Right renal cortex interstitium (tissue), 3 donors: Measurements from ENCODE around the gene SPNS2. TPM values are rescaled to one million over a fixed set of nuclear protein-coding genes. Genes with fewer than 3 reads are reported as not detected.

Source experiments
- DNase-seq, 3 donors: peaks; one replicate each; pipeline ENCODE4 v3.0.0-alpha.2; 2013; ENCODE audit warnings: low read depth in 3 of 3, low spot score in 2 of 3
- polyA plus RNA-seq, 3 donors: library from polyadenylated mRNA; unstranded; fragments of 120-200 nt; gene quantifications; one replicate each; pipeline ENCODE4 v1.2.1, GENCODE V29; 2013; ENCODE audit not compliant: insufficient read length in 3 of 3

SPNS2 gene, protein sequence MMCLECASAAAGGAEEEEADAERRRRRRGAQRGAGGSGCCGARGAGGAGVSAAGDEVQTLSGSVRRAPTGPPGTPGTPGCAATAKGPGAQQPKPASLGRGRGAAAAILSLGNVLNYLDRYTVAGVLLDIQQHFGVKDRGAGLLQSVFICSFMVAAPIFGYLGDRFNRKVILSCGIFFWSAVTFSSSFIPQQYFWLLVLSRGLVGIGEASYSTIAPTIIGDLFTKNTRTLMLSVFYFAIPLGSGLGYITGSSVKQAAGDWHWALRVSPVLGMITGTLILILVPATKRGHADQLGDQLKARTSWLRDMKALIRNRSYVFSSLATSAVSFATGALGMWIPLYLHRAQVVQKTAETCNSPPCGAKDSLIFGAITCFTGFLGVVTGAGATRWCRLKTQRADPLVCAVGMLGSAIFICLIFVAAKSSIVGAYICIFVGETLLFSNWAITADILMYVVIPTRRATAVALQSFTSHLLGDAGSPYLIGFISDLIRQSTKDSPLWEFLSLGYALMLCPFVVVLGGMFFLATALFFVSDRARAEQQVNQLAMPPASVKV
- polyA plus RNA-seq, result 10 to 100 TPM; 30.9 to 41.5 (median 37.0) TPM

DNA sequence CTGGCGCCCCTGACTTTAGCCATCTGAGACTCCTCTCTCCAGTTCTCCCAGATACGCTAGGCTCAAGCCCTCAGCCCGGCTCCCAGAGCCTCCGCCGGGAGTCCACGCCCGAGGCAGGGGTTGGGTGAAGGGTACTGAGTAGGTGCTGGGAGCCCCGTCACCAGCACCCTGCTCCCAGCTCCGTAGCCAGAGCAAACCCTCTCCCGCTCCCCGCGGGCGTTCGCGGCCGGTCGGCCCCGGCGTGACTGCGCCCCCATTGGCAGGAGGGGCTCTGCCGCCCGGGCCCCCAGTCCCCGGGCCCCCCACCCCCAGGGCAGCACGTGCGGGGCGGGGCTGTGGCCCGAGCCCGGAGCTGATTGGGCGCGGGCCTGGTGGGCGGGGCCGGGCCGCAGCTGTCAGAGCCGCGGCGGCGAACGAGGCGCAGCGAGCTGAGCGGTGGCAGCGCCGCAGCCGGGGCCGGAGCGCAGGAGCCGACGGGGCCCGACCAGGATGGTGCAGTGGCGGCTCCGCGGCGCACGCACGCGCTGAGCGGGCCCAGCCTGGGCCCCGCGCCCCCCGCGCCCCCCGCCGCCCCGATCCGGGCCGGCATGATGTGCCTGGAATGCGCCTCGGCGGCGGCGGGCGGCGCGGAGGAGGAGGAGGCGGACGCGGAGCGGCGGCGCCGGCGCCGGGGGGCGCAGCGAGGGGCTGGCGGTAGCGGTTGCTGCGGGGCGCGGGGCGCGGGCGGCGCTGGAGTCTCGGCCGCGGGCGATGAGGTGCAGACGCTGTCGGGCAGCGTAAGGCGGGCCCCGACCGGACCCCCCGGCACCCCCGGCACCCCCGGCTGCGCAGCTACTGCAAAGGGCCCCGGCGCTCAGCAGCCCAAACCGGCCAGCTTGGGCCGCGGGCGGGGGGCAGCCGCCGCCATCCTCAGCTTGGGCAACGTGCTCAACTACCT, at the start of gene SPNS2:
Gene SPNS2 (plus strand): TSS at position 421 of the 937 bp plus-strand sequence. CDS start 167 bp downstream, at position 588.
- no peak for DNase-seq

DNA sequence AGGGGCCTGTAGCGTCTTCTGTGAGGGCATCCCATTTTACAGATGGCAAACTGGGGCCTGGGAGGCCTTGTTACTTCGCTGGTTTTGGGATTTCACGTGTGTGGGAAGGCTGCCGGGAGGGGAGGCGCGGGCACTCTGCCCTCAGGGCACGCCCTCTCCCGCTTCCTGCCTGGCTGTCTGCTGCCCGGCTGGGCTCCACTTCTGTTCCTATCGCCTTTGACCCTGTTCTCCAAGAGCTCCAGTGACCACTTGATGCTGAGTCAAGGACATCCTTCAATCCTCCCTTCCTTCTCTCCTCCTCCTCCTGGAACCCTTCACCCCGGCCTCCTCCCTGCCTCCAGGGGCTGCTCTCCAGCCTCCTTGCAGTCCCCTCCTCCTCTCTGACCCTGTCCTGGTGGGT, 48.9 kb upstream of the SPNS2 start:
- DNase-seq, result no peak

DNA sequence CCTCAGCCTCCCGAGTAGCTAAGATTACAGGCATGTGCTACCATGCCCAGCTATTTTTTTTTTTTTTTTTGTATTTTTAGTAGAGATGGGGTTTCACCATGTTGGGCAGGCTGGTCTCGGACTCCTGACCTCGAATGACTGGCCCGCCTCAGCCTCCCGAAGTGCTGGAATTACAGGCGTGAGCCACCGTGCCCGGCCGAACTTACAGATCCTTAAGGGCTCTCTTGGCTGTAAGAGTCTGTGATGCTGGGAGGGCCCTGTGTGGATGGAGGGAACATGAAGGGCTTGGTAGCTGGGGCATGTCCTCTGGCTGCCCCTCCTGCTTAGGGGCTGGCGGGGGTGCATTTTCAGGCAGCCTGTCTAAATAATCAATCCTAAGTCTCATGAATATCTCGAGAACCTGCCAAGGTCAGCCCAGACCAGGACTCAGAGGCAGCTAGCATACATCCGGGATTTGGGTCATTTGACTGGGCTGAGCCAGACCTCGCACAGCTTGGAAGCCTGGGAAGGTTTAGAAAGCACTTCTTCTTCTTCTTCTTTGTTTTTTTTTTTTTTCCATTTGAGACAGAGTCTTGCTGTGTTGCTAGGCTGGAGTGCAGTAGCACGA, 47.9 kb upstream of the SPNS2 start:
- no peak for DNase-seq

DNA sequence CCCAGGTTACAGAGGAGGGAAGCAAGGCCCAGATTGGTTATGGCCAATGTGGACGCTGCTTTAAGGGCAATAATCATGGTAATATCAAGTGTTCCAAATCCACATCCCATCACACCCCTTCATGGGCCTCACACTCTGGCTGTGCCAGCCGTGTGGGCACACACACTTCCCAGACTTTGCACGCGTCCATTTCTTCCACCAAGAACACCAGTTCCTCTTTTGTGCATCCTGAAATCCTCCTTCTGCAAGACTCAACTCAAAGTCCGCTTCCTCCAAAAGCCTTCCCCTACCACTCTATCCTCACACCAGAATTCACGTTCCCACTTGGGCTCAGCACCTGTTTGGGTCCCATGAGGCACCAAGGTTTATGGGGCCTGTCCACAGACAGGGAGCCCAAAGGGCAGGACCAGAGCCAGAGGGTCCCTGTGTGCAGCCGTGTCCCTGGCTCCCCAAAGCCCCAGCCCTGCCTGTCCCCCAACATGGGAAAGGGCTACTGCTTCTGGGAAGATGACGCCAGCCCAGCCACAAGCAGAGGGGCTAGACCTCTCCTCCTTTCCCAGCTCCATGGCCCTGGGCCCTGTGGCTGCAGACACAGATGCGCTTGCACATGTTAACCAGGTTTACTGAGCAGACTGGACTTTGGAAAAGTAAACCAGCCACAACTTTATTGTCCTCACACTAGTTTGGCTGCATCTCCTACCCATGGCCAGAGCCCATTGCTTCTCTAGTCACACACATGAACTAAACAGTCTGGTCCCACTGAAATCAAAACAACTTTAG, 44.7 kb upstream of the SPNS2 start:
- DNase-seq, result no peak

DNA sequence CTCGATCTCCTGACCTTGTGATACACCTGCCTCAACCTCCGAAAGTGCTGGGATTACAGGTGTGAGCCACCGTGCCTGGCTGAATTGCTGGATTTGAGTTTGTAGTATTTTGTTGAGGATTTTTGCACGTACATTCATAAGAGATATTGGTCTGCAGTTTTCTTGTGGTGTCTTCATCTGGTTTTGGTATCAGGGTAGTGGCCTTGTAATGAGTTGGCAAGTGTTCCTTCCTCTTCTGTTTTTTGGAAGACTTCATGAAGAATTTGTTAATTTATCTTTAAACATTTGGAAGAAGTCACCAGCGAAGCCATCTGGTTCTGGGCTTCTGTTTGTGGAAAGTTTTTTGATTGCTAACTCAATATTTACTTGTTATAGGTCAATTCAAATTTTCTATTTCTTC, 38.0 kb upstream of the SPNS2 start:
- no peak for DNase-seq

DNA sequence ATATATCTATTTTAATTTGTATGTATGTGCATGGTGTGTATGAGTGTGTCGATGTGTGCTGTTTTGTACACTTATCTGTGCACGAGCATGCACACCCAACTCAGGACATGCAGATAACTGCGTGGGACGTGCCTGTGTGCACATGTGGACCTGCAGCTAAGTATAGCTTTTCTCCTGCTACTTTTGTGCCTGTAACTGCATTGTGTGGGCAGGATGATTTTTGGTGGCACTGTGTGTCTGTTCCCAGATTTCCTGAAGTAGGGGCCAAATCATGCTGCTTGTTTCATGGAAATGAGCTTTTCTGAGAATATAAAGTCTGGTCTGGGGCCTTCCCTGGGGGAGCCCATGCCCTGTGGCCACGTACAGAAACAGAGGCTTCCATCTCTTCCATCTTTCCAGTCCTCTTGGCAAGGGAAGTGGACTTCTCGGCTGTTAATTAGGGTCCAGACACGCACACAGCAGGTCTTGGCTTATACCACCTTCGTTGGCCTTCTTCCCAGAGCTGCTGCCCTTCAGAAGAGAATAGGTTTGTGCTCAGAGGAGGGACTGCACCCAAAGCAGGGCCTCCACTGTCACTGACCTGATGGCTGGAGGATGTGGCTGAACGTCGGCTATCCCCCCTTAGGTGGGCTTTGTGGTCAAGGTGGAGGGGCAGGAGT, 34.7 kb upstream of the SPNS2 start:
- no peak for DNase-seq

DNA sequence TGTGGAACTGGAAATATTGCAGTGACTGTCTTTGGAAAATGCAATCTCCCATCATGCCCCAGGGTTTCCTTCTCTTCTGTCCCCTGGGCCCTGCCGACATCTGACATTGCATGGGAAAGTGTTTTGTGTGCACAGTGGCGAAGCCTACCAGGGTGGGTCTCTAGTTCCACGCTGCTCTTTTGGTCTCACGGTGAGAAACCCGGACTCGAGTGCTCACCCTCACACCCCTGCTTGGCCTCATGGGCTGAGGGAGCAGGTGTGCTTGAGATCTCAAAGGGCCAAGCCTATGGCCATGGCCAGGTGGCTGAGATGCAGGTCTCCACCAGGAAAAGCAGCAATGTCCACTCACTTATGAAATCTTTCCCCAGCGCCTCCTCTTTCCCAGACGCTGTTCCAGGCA, 32.9 kb upstream of the SPNS2 start:
- no peak for DNase-seq

DNA sequence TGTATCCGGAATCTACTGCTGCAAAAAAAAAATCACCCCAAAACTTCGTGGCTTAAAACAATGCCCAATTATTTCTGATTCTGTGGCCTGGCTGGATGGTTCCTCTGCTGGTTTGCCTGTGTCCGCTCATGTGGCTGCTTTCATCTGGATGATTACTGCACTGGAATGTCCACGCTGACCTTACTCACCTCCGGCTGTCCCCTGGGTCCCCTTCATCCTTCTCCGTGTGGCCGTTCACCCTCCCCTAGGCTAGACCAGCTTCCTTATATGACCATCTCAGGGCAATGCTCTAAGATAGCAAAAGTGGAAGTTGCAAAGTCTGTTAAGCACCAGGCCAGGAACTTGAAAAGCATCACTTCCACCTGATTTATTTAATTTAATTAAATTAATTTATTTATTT, 31.4 kb upstream of the SPNS2 start:
- no peak for DNase-seq

DNA sequence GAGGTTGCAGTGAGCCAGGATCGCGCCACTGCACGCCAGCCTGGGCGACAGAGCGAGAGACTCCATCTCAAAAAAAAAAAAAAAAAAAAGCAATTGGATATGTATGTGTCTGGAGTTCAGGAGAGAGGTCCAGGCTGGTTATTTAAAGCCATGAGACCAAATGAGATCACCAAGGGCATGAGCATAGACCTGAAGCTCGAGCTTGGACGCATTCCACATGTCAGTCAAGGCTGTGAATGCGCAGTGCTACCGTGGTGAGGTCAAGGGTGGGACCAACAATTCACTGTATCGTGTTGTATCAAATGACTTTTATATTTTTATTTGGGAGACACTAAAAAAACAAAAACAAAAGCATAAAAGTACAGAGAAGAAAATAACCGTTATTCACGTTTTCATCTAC, 29.1 kb upstream of the SPNS2 start:
- DNase-seq, result no peak

DNA sequence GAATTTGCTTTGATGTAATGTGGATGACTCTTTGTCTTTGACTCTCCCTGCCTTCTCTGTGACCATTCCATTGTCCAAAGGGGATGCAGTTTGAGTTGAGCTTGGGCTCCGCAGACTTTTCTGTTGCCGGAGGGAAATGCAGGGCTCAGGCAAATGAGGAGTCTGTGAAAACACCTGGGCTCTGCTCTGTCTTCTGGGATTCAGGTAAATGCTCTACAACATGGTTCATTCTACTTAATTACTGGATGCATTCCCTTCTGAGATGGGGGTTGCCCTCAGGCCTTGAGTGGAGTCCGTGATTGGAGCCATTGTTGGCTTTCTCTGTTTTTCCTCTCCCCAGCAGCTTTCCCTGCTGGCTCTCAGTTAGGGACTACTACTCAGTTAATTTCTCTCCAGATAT, 26.4 kb upstream of the SPNS2 start:
- DNase-seq, result no peak

DNA sequence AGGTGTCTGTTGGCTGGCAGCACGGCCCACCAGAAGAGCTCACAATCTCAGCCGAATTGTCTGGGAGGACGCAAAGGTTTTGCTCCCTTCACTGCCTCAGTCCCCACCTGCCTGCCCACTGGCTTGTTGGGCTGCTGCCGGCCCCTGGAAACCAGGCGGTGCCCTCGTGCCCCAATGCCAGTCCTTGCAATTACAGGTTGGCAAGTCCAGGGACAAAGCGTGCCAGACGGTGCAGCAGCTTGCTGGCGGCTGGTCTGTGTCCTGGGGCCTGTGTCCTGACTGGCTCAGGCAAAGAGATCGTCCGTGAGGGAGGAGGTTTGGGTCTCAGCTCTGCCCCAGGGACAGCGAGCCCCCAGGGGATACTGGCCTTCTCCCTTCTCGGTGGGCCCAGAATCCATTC, 24.6 kb upstream of the SPNS2 start:
- no peak for DNase-seq

DNA sequence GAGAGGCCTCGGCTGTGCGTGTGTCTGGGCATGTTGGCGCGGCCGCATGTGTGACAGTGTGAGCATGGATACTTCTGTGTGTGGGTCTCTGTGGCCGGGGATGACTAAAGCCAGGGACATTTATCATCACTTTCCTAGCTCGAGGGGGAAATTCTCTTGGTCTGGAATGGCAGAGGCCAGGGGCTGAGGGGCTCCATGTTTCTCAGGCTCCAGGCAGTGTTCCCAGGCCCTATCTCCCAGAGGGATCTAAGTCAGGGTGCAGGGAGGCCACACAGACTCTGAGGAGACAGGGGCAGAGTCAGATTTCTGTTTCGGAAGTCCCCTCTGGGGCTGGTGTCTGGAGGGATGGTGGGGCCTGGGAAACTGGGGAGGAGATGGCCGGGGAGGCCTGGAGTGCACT, 23.7 kb upstream of the SPNS2 start:
- no peak for DNase-seq

DNA sequence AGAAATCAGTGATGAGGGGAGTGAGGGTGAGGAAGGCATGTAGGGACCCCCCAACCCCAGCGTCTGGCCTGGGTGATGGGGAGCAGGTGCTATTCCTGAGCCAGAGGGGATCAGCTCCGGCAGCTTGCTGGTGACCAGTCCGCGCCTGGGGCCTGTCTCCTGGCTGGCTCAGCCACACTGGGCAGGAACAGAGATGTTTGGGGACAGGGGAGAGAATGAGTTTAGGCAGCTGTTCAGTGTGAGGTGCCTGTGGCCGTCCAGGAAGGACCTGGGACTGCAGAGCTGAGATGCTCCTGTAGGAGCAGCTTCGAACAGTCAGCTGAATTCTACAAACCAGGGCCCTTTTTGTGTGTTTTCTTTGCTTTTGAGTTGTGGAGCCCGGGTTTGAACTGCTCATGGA, 23.2 kb upstream of the SPNS2 start:
- no peak for DNase-seq

DNA sequence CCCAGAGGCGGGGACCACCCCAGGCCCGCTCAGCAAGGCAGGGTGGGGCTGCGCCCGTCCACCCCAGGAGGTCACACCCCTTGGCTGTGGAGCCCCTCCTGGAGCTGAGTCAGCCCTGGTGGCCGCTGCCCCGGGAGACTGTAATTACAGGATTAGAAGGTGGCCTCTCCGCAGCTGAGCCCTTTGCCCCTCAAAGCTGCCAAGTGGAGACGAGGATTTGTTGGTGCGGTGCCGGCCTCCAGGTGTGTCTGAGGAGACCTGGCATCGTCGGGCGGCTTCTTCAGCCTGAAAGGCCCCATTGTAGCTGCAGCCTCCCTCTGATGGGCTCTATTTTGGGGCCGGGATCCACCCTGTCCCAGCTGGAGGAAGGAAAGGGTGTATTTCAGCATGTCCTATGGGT, 22.7 kb upstream of the SPNS2 start:
- DNase-seq, result no peak

DNA sequence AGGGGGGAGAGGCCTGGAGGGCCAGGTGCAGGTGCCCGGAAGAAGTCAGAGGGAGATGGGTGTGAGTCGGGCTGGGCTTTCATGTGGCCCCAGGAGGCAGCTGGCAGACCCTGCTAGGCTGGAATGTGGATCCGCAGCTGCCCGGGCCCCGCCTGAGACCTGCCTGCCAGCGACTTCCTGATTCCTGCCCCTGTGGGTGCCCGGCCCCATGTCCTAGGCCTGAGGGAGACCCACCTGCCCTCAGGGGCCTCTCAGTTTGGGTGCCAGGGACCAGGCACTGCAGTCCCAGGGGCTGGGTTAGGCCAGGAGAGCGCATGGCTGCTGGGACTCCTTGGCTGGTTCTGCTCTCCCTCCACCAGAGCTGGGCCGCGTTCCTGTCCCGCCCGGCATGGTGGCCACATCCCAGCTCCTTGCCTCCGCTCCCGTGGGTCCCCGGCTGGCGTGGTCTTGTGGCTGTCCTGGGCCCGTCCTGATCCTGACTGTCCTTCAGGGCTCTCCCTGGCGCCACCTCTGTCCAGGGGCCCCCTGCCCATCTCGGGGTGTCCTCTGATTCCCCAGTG, 22.1 kb upstream of the SPNS2 start:
- no peak for DNase-seq

DNA sequence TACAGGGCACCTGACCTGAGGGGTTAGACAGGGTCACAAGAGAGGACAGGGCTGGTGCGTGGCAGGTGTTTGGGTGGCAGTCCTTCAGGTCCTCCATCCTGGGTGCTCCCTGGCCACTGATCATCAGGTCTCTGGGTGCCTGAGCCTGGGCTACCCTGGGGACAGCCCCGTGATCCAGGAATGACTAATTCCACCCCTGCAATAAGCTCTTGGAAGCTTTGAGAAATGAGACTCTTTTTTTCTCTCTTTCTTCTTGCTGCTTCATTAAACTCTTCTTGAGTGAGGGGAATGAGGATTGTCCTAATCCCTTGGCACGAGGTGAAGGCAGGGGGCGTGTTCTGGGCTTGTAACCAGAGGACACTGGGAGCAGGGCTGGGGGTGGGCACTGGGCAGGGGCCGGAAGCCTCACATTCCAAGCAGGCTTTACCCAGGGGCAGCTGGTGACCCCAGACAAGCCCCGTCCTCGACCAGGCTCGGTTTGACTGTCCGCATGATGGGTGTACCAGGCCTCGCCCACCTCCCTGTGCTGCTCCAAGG, 21.4 kb upstream of the SPNS2 start:
- DNase-seq, result no peak

DNA sequence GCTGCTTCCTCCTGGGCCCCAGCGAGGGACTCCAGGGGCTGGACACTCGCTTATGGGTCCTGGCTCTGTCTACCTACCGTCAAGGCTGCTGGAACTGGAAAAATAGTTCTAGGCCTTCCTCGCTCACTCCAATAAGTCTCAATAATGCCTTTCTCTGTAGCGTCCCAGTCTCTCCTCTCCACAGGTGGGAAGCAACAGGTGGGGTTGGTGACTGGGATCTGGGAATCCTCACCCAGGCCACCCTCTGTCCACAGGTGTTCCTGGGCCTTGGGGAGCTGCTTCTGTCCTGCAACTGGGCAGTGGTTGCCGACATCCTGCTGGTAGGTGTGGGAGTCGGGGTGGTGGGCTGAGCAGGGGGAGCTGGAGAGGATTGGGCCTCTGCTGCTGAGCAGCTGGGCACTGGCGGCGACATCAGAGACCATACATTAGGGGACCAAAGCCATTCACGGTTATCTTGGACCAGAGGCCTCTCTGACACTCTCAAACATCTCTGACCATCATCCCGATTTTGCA, 20.3 kb upstream of the SPNS2 start:
- no peak for DNase-seq

DNA sequence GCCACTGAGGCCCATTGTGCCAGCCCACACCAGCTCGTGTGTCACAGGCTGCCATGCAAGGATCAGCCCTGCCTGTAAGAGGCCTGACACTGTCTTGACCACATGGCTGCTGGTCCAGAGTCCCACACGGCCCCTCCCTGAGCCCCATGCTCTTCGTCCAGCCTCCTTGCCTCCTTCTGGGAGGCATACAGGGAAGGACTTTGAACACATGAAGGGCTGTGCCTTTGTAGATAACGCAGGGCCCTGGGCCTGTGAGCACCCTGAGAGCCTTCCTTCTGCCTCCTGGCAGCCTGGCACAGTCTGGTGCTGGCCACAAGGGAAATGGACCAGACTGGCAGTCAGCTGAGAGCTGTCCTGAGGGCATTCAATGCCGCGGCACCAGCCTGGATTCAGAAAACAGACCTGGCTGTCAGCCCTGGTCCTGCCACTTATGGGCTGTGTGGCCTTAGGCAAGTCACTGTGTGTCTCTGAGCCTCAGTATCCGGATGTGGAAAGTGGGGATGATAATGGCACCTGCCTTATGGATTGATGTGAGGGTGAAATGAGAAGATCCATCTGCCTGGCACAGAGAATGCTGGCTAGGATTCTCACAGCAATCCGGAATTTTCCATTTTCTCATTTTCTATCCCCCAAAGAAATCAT, 19.2 kb upstream of the SPNS2 start:
- no peak for DNase-seq
